ENCODE measurements around the gene MYH7.
"Not testable (repeated sequence)": the region's sequence is repeated elsewhere in the genome, so short reads cannot be mapped to it uniquely, and the experiment has no call there.

The MYH7 gene

GRCh38 chr14:23425169-23425568 is 10.3 kb downstream of the MYH7 start:
- no peak for TF ChIP-seq CTCF (conservative IDR thresholded peaks at IDR 0.05)
- H3K27ac ChIP-seq, result no peak overlapping the region

GRCh38 chr14:23423657-23424056 is 11.8 kb downstream of the MYH7 start:
- TF ChIP-seq CTCF (conservative IDR thresholded peaks at IDR 0.05), result no peak
- H3K27ac ChIP-seq, result no peak overlapping the region

- no peak for TF ChIP-seq CTCF (conservative IDR thresholded peaks at IDR 0.05)
- no peak overlapping the region for H3K27ac ChIP-seq
Measured at GRCh38 chr14:23421594-23421993, 13.9 kb downstream of the MYH7 start.

GRCh38 chr14:23419646-23420045 is 15.8 kb downstream of the MYH7 start:
- H3K27ac ChIP-seq, result not testable (repeated sequence)

GRCh38 chr14:23418021-23418420 is 17.4 kb downstream of the MYH7 start:
- no peak overlapping the region for H3K27ac ChIP-seq
- TF ChIP-seq CTCF (conservative IDR thresholded peaks at IDR 0.05), result no peak

- H3K27ac ChIP-seq, result not testable (repeated sequence)
Measured at GRCh38 chr14:23417269-23417668, 18.2 kb downstream of the MYH7 start.

GRCh38 chr14:23416801-23417200 is 18.7 kb downstream of the MYH7 start:
- no peak overlapping the region for H3K27ac ChIP-seq
- no peak for TF ChIP-seq CTCF (conservative IDR thresholded peaks at IDR 0.05)

GRCh38 chr14:23415821-23416778 is 19.4 kb downstream of the MYH7 start:
- TF ChIP-seq CTCF (conservative IDR thresholded peaks at IDR 0.05), result no peak
- no peak overlapping the region for H3K27ac ChIP-seq
